Transverse colon (tissue), 4 donors: ENCODE results near the gene PFDN5. TPM values are rescaled to one million over a fixed set of nuclear protein-coding genes. Genes with fewer than 3 reads are reported as not detected.

Experiments used
- DNase-seq: peaks from one replicate; pipeline ENCODE4 v3.0.0-alpha.2; 2019
- H3K27ac ChIP-seq, 4 donors: fragments of 200-600 bp; sonication (generic); 2 replicates each; pipeline ENCODE4 v1.5.1; 2016 to 2018; ENCODE audit warnings: inconsistent platforms in 4 of 4
- H3K27me3 ChIP-seq: fragments of 200-600 bp; sonication (generic); 2 replicates; pipeline ENCODE4 v1.5.1; 2017; ENCODE audit warnings: inconsistent platforms
- H3K36me3 ChIP-seq, 4 donors: fragments of 200-600 bp; sonication (generic); 2 replicates each; pipeline ENCODE4 v1.5.1; 2017 to 2019; ENCODE audit warnings: inconsistent platforms in 4 of 4
- H3K4me1 ChIP-seq, 4 donors: fragments of 200-600 bp; sonication (generic); 2 replicates each; pipeline ENCODE4 v1.5.1; 2017 to 2020; ENCODE audit warnings: inconsistent platforms in 4 of 4
- H3K4me3 ChIP-seq, 4 donors: fragments of 200-600 bp; sonication (generic); 1 replicate in 1 of 4; 2 replicates in 3 of 4; pipeline versions ENCODE4 v1.5.1 to v1.6.1; 2017 to 2019; ENCODE audit warnings: inconsistent platforms in 4 of 4
- H3K9me3 ChIP-seq, 2 donors: fragments of 200-600 bp; sonication (generic); 2 replicates each; pipeline ENCODE4 v1.5.1; 2017 to 2019; ENCODE audit warnings: inconsistent platforms in 2 of 2
- EP300 ChIP-seq: sonication (generic); formaldehyde crosslinking; IDR thresholded peaks from one replicate; pipeline ENCODE4 v1.6.1; 2017; ENCODE audit warnings: antibody characterized with exemption, low read depth
- POLR2A ChIP-seq: fragments of 450-650 bp; IDR thresholded peaks from one replicate; pipeline ENCODE4 v1.6.1; 2016; ENCODE audit warnings: antibody characterized with exemption, mild to moderate bottlenecking, moderate library complexity
- POLR2AphosphoS5 ChIP-seq, 3 donors: sonication (generic); formaldehyde crosslinking; IDR thresholded peaks; one replicate each; pipeline ENCODE4 v1.6.1; 2016; ENCODE audit warnings: antibody characterized with exemption in 3 of 3
- WGBS, 2 donors: methylation state at CpG; one replicate each; pipeline ENCODE4 v1.1.5; 2018; ENCODE audit warnings: low coverage in 1 of 2; 5-methylcytosine and 5-hydroxymethylcytosine counted together
- in situ Hi-C, 4 donors: fragments of 200-750 bp; cut with MboI; loops; one replicate each; pipeline versions ENCODE4 v1.15.0 to v1.15.1; 2017; ENCODE audit warnings: low sequenced_read_pairs in 3 of 4, low pct_ligation_motif_present in 1 of 4, low pct_unique_long_range_greater_than_20kb in 1 of 4
- intact Hi-C: fragments of 100-400 bp; cut with DNase I; formaldehyde crosslinking; loops from one replicate; pipeline ENCODE4 v1.15.1; 2023; ENCODE audit warnings: low total_unique reads
- total RNA-seq, 4 donors: library from RNA; depleted of rRNA; stranded (reverse); fragments of >200 nt; gene quantifications; one replicate each; pipeline ENCODE4 v1.1.0, GENCODE V29; 2016
- TF ChIP-seq, protein P1 (sequence below), 5 experiments: fragments of 200-600 bp in 3 of 5; fragments of 450-650 bp in 2 of 5; sonication (generic) in 3 of 5; IDR thresholded peaks; 1 replicate in 2 of 5; 2 replicates in 3 of 5; pipeline ENCODE4 v1.5.1; 2016 to 2017; ENCODE audit warnings: antibody characterized with exemption in 5 of 5, inconsistent platforms in 3 of 5, mild to moderate bottlenecking in 2 of 5, moderate library complexity in 1 of 5

Gene PFDN5
- total RNA-seq, 4 donors from 2014 or later = 244 to 451 (median 381) TPM

DNA sequence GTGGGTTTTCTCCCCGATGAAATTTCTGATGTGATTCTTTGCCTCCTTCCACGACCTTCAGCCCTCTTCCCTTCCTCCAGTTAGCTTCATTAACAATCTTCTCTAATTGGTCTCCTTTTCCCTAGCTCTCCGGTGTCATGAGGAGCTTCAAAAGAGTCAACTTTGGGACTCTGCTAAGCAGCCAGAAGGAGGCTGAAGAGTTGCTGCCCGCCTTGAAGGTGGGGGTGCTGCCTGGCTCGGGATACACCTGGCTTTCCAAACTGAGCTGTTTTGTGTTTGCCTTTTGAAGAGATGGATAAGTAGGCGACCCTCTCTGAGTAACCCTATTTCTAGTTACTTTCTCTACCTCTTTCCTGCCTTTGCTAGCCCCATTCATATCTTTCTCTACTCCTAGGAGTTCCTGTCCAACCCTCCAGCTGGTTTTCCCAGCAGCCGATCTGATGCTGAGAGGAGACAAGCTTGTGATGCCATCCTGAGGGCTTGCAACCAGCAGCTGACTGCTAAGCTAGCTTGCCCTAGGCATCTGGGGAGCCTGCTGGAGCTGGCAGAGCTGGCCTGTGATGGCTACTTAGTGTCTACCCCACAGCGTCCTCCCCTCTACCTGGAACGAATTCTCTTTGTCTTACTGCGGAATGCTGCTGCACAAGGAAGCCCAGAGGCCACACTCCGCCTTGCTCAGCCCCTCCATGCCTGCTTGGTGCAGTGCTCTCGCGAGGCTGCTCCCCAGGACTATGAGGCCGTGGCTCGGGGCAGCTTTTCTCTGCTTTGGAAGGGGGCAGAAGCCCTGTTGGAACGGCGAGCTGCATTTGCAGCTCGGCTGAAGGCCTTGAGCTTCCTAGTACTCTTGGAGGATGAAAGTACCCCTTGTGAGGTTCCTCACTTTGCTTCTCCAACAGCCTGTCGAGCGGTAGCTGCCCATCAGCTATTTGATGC, 26.4 kb upstream of the PFDN5 start:
- WGBS, 2 donors = 17 to 64% methylated on average over 3 to 20 of the region's 20 CpGs
- in situ Hi-C loops (no loop called here), intact Hi-C loops (no loop called here)
- Histone ChIP-seq H3K4me1 (peaks cover 0 to 12% (median 8%) of the 10 kb centered on the region in 4 donors), H3K36me3 (no peaks in the 10 kb centered on the region), H3K4me3 (peak overlapping the region; percentile 33 to 79 (median 58)), H3K27ac (peak overlapping the region in 3 of 4 donors; percentile 49 to 73 (median 54)), H3K9me3 (no peaks in the 10 kb centered on the region), H3K27me3 (no peaks in the 10 kb centered on the region)
- TF ChIP-seq, protein P1, sequence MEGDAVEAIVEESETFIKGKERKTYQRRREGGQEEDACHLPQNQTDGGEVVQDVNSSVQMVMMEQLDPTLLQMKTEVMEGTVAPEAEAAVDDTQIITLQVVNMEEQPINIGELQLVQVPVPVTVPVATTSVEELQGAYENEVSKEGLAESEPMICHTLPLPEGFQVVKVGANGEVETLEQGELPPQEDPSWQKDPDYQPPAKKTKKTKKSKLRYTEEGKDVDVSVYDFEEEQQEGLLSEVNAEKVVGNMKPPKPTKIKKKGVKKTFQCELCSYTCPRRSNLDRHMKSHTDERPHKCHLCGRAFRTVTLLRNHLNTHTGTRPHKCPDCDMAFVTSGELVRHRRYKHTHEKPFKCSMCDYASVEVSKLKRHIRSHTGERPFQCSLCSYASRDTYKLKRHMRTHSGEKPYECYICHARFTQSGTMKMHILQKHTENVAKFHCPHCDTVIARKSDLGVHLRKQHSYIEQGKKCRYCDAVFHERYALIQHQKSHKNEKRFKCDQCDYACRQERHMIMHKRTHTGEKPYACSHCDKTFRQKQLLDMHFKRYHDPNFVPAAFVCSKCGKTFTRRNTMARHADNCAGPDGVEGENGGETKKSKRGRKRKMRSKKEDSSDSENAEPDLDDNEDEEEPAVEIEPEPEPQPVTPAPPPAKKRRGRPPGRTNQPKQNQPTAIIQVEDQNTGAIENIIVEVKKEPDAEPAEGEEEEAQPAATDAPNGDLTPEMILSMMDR (IDR thresholded peaks at IDR 0.05) = no peak
- no peak for TF ChIP-seq POLR2AphosphoS5 (IDR thresholded peaks at IDR 0.05)
- no peak for TF ChIP-seq EP300
- no peak for TF ChIP-seq POLR2A
- no peak for DNase-seq

DNA sequence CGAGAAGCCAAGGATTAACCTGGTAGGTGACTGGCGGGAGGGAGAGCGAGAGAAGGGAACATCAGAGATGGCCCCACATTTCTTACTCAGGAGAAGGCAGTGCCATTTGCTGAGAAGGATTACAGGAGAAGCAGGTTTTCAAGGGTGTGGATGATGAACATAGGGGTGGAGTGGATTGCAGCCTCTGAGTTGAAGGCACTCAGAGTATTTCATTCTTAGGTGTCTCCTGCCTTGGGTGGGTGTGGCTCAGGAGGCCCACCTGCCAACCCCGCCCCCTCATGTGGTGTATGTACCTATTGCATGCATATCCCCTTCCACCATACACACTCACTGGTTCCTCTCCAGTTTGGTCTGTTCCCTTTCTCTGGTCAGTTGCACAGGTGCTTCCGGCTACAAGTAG, 20.9 kb upstream of the PFDN5 start:
- Histone ChIP-seq H3K4me3 (no peak overlapping the region), H3K4me1 (no peaks in the 10 kb centered on the region), H3K9me3 (no peaks in the 10 kb centered on the region), H3K27ac (no peak overlapping the region), H3K27me3 (no peaks in the 10 kb centered on the region), H3K36me3 (no peaks in the 10 kb centered on the region)
- intact Hi-C loops = no loop called here
- WGBS, 2 donors = 94 to 100% methylated on average over 3 to 5 of the region's 5 CpGs
- in situ Hi-C loops = no loop called here
- TF ChIP-seq, protein P1 (IDR thresholded peaks at IDR 0.05) = no peak
- no peak for TF ChIP-seq POLR2AphosphoS5 (IDR thresholded peaks at IDR 0.05)
- no peak for TF ChIP-seq POLR2A
- TF ChIP-seq EP300 = no peak
- no peak for DNase-seq

DNA sequence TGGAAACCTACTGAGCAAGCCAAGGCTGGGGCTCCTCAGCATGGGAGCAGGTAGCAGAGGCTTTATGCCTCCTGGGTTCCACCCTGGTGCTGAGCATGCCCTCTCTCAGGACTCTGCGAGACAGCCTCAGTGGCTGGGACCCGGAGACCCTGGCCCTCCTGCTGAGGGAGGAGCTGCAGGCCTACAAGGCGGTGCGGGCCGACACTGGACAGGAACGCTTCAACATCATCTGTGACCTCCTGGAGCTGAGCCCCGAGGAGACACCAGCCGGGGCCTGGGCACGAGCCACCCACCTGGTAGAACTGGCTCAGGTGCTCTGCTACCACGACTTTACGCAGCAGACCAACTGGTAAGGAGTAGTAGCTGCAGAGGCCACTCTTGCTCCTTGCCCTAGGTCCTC, 18.8 kb upstream of the PFDN5 start:
- Histone ChIP-seq H3K4me1 (no peaks in the 10 kb centered on the region), H3K9me3 (no peaks in the 10 kb centered on the region), H3K27me3 (no peaks in the 10 kb centered on the region), H3K4me3 (no peak overlapping the region), H3K27ac (no peak overlapping the region), H3K36me3 (no peaks in the 10 kb centered on the region)
- WGBS, 2 donors = 96% methylated on average over 10 of the region's 11 CpGs; no CpG with 5 or more reads in 1 of the 2 donors
- TF ChIP-seq POLR2AphosphoS5 (IDR thresholded peaks at IDR 0.05) = no peak
- TF ChIP-seq, protein P1 (IDR thresholded peaks at IDR 0.05) = no peak
- TF ChIP-seq EP300 = no peak
- TF ChIP-seq POLR2A = no peak
- no peak for DNase-seq
- in situ Hi-C loops (loop anchor here in 1 of 4 donors (25.0 kb wide), 1 partner anchor 214 kb away; the partner anchor contains the start of gene TNS2), intact Hi-C loops (no loop called here)

DNA sequence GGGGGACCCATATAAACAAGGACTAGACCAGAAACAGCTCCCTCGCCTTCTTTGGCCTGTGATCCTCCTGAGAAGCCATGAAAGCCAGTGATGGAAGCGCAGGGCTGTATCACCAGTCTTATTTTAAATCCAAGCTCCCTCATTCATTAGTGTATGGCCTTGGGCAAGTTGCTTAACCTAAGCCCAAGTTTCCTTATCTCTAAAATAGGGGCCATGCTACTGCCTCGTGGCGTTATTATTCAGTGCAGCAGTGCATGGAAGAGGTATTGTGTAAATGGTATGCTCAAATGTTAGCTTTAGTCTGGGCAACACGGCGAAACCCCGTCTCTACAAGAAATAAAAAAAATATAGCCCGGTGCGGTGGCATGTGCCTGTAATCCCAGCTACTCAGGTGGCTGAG, 17.4 kb upstream of the PFDN5 start:
- DNase-seq = no peak
- Histone ChIP-seq H3K27me3 (no peaks in the 10 kb centered on the region), H3K36me3 (no peaks in the 10 kb centered on the region), H3K4me3 (no peak overlapping the region), H3K4me1 (no peaks in the 10 kb centered on the region), H3K9me3 (no peaks in the 10 kb centered on the region), H3K27ac (no peak overlapping the region)
- 97 to 100% methylated on average over 7 to 9 of the region's 9 CpGs for whole genome bisulfite sequencing, 2 donors
- intact Hi-C loops = no loop called here
- TF ChIP-seq POLR2AphosphoS5 (IDR thresholded peaks at IDR 0.05) (no peak), EP300 (no peak), POLR2A (no peak)
- TF ChIP-seq, protein P1 (IDR thresholded peaks at IDR 0.05) = no peak
- in situ Hi-C loops = loop anchor here in 1 of 4 donors (25.0 kb wide), 1 partner anchor 216 kb away; the partner anchor contains the start of gene TNS2
